Osteoblast (primary cell): Measurements from ENCODE around the gene SNED1. TPM values are rescaled to one million over a fixed set of nuclear protein-coding genes. Genes with fewer than 3 reads are reported as not detected.

Experiments
- DNase-seq: peaks from one replicate; pipeline ENCODE4 v3.0.0; 2011; ENCODE audit warnings: low spot score, mixed read lengths; ENCODE audit not compliant: insufficient read length; ENCODE audit errors: missing footprints
- H2AFZ ChIP-seq: 2 replicates; pipeline ENCODE4 v1.6.0; 2011; ENCODE audit warnings: mild to moderate bottlenecking, low read length
- H3K27ac ChIP-seq: 2 replicates; pipeline ENCODE4 v1.5.1; 2011; ENCODE audit warnings: mild to moderate bottlenecking, low read depth, low read length, moderate library complexity
- H3K27me3 ChIP-seq: 2 replicates; pipeline ENCODE4 v1.6.0; 2012; ENCODE audit warnings: mild to moderate bottlenecking, control low read depth, inconsistent platforms, low read length, moderate library complexity; ENCODE audit not compliant: insufficient read depth
- H3K36me3 ChIP-seq: 2 replicates; pipeline ENCODE4 v1.5.1; 2011; ENCODE audit warnings: mild to moderate bottlenecking, low read length, control low read depth, moderate library complexity; ENCODE audit not compliant: insufficient read depth
- H3K4me1 ChIP-seq: 2 replicates; pipeline ENCODE4 v1.5.1; 2011; ENCODE audit warnings: mild to moderate bottlenecking, low read length, control low read depth, moderate library complexity; ENCODE audit not compliant: insufficient read depth
- H3K4me2 ChIP-seq: 2 replicates; pipeline ENCODE4 v1.6.0; 2011; ENCODE audit warnings: mild to moderate bottlenecking, low read length; ENCODE audit not compliant: insufficient read depth
- H3K4me3 ChIP-seq: fragments of 200-600 bp; sonication (generic); 3 replicates; pipeline ENCODE4 v1.5.1; 2012; ENCODE audit warnings: mild to moderate bottlenecking, low read length, inconsistent platforms; ENCODE audit not compliant: insufficient read depth
- H3K79me2 ChIP-seq: 2 replicates; pipeline ENCODE4 v1.6.0; 2012; ENCODE audit warnings: mild to moderate bottlenecking, low read length, control low read depth, inconsistent platforms; ENCODE audit not compliant: insufficient read depth
- H3K9me3 ChIP-seq: 2 replicates; pipeline ENCODE4 v1.5.1; 2011; ENCODE audit warnings: low read depth, low read length, control low read depth
- H4K20me1 ChIP-seq: 2 replicates; pipeline ENCODE4 v1.6.0; 2012; ENCODE audit warnings: mild to moderate bottlenecking, low read length, control low read depth; ENCODE audit not compliant: insufficient read depth
- total RNA-seq: library from RNA; depleted of rRNA; stranded (reverse); fragments of >200 nt; gene quantifications from 2 replicates; pipeline ENCODE4 v1.2.3, GENCODE V29; 2012
- TF ChIP-seq, protein P1 (sequence below): IDR thresholded peaks from 2 replicates; pipeline ENCODE4 v1.5.1; 2011; ENCODE audit warnings: mild to moderate bottlenecking, low read depth, low read length, moderate library complexity; ENCODE audit errors: extremely low read depth

The SNED1 gene
- total RNA-seq, 1 donor = 94.8 TPM

GRCh38 chr2:241118737-241119505, 120.5 kb downstream of the SNED1 start:
- peak; percentile 39 for DNase-seq
- no peaks in the 10 kb centered on the region for H3K9me3 ChIP-seq

GRCh38 chr2:241120440-241120839, 122.0 kb downstream of the SNED1 start:
- H3K9me3 ChIP-seq = no peaks in the 10 kb centered on the region
- TF ChIP-seq, protein P1, sequence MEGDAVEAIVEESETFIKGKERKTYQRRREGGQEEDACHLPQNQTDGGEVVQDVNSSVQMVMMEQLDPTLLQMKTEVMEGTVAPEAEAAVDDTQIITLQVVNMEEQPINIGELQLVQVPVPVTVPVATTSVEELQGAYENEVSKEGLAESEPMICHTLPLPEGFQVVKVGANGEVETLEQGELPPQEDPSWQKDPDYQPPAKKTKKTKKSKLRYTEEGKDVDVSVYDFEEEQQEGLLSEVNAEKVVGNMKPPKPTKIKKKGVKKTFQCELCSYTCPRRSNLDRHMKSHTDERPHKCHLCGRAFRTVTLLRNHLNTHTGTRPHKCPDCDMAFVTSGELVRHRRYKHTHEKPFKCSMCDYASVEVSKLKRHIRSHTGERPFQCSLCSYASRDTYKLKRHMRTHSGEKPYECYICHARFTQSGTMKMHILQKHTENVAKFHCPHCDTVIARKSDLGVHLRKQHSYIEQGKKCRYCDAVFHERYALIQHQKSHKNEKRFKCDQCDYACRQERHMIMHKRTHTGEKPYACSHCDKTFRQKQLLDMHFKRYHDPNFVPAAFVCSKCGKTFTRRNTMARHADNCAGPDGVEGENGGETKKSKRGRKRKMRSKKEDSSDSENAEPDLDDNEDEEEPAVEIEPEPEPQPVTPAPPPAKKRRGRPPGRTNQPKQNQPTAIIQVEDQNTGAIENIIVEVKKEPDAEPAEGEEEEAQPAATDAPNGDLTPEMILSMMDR = no peak
- no peaks in the 10 kb centered on the region for H4K20me1 ChIP-seq
- no peak for DNase-seq
- no peaks in the 10 kb centered on the region for H3K4me1 ChIP-seq
- H3K4me3 ChIP-seq = no peak overlapping the region
- no peak overlapping the region for H3K27ac ChIP-seq
- H2AFZ ChIP-seq = no peak overlapping the region
- no peaks in the 10 kb centered on the region for H3K27me3 ChIP-seq
- no peaks in the 10 kb centered on the region for H3K36me3 ChIP-seq
- H3K4me2 ChIP-seq = no peak overlapping the region
- H3K79me2 ChIP-seq = no peaks in the 10 kb centered on the region

More at GRCh38 chr2:241118737-241119505, 120.5 kb downstream of the SNED1 start:
- Histone ChIP-seq H3K4me3 (no peak overlapping the region), H2AFZ (no peak overlapping the region), H3K27me3 (no peaks in the 10 kb centered on the region), H3K27ac (no peak overlapping the region), H3K36me3 (no peaks in the 10 kb centered on the region), H3K4me1 (no peaks in the 10 kb centered on the region), H3K79me2 (no peaks in the 10 kb centered on the region), H4K20me1 (no peaks in the 10 kb centered on the region), H3K4me2 (no peak overlapping the region)
- TF ChIP-seq, protein P1 = no peak

DNA sequence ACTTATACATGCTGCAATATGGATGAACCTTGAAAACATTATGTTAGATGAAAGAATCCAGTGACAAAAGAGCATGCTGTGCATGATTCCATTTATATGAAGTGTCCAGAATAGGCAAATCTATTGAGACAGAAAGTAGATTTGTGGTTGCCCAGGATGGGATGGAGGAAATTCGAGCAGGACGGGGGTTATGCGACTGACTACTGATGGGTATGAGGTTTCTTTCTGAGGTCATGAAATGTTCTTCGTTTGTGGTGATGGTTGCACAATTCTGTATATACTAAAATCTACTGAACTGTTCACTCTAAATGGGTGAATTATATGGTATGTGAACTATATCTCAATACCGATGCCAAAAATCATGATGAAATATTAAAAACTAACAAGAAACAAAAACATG, 122.6 kb downstream of the SNED1 start:
- TF ChIP-seq, protein P1 = no peak
- no peak for DNase-seq

DNA sequence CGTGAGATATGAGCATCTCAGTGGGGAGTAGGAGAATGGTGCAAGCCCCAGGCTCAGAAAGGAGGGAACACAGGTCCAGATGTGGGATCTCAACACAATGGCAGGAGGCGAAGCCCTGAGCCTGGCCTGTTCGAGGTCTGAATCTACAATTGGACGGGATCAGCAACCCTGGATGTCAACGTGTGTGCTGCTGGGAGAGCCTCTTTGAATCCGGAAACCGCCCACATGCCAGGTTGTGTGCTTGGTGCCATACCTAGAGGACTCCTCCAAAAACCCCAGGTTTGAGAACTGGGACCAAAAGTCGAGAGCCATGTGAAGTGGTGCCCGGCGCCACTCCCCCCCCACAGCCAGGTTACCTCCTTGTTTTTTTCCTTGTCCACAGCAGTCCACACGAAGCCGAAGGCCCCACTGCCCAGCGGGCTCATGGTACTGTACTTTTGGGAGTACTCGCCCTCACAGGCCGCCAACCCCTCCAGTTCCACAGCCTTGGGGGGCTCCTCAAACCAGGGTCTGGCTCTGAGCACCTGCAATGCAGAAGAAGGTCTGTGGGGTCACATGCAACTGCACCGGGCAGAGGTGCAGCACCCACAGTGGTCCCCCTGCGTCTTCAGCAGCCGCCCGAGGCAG, 124.1 kb downstream of the SNED1 start:
- H4K20me1 ChIP-seq = no peaks in the 10 kb centered on the region
- no peaks in the 10 kb centered on the region for H3K36me3 ChIP-seq
- TF ChIP-seq, protein P1 = no peak
- H3K9me3 ChIP-seq = no peaks in the 10 kb centered on the region
- peak; percentile 44 for DNase-seq
- H3K27ac ChIP-seq = no peak overlapping the region
- no peaks in the 10 kb centered on the region for H3K79me2 ChIP-seq
- no peak overlapping the region for H3K4me2 ChIP-seq
- no peaks in the 10 kb centered on the region for H3K4me1 ChIP-seq
- H3K27me3 ChIP-seq = no peaks in the 10 kb centered on the region
- no peak overlapping the region for H3K4me3 ChIP-seq
- H2AFZ ChIP-seq = no peak overlapping the region

More for the DNA sequence above, 122.6 kb downstream of the SNED1 start:
- no peaks in the 10 kb centered on the region for H3K36me3 ChIP-seq
- no peak overlapping the region for H3K27ac ChIP-seq
- no peaks in the 10 kb centered on the region for H3K4me1 ChIP-seq
- no peak overlapping the region for H3K4me2 ChIP-seq
- no peak overlapping the region for H2AFZ ChIP-seq
- H4K20me1 ChIP-seq = no peaks in the 10 kb centered on the region
- no peak overlapping the region for H3K4me3 ChIP-seq
- H3K9me3 ChIP-seq = no peaks in the 10 kb centered on the region
- H3K27me3 ChIP-seq = no peaks in the 10 kb centered on the region
- H3K79me2 ChIP-seq = no peaks in the 10 kb centered on the region
